ENCODE data around the gene CTTNBP2. TPM values are rescaled to one million over a fixed set of nuclear protein-coding genes. Genes with fewer than 3 reads are reported as not detected.

The CTTNBP2 gene
- total RNA-seq, 2 donors from 2014 or later = 5.2 to 6.5 TPM

DNA sequence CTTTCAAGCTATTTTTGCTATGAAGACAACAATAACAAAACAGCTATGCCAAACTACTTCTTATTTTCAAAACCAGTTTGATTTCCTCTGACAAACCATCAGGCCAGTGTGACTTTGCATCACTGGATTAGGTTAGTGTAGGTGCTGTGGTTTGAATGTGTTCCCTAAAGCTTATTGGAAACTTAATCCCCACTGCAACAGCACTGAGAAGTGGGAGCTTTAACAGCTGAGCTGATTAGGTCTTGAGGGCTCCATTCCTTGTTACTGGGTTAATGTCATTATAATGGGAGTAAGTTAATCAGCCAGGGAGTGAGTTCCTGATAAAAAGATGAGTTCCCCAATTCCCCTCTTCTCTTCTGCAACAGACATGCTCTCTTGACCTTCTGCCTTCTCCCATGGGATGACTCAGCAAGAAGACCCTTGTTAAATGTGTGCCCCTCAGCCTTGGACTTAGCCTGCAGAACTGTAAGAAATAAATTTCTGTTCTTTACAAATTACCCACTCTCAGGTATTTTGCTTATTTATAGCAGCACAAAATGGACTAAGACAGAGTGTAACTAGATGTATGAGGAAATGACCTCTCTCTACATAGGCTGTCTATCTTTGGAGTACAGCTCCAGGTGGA is 186.8 kb downstream of the CTTNBP2 start:
- Mint-ChIP-seq H3K27ac (peak overlapping the region; percentile 23), H3K9me3 (no peaks in the 10 kb centered on the region), H3K4me1 (peaks cover 46% of the 10 kb centered on the region), H3K36me3 (ENCODE audit: low read depth) (no peaks in the 10 kb centered on the region), H3K27me3 (ENCODE audit: insufficient read depth) (peaks cover 35% of the 10 kb centered on the region), H3K4me3 (no peak overlapping the region)
- H3K9ac ChIP-seq (ENCODE audit: extremely low read depth, low read length, poor library complexity, severe bottlenecking) = no peak overlapping the region
- H3K4me3 ChIP-seq (ENCODE audit: low read length) = no peak overlapping the region
- no peaks in the 10 kb centered on the region for H3K9me3 ChIP-seq (ENCODE audit: control insufficient read depth, low read length)
- DNase-seq = no peak
- no peak overlapping the region for H3K27ac ChIP-seq (ENCODE audit: low read depth, low read length)
- H3K36me3 ChIP-seq (ENCODE audit: control insufficient read depth, insufficient read depth, low read length) = no peaks in the 10 kb centered on the region
- peaks cover 34% of the 10 kb centered on the region for H3K27me3 ChIP-seq (ENCODE audit: control insufficient read depth, insufficient read depth, low read length, poor library complexity, severe bottlenecking)
- TF ChIP-seq, protein P1, sequence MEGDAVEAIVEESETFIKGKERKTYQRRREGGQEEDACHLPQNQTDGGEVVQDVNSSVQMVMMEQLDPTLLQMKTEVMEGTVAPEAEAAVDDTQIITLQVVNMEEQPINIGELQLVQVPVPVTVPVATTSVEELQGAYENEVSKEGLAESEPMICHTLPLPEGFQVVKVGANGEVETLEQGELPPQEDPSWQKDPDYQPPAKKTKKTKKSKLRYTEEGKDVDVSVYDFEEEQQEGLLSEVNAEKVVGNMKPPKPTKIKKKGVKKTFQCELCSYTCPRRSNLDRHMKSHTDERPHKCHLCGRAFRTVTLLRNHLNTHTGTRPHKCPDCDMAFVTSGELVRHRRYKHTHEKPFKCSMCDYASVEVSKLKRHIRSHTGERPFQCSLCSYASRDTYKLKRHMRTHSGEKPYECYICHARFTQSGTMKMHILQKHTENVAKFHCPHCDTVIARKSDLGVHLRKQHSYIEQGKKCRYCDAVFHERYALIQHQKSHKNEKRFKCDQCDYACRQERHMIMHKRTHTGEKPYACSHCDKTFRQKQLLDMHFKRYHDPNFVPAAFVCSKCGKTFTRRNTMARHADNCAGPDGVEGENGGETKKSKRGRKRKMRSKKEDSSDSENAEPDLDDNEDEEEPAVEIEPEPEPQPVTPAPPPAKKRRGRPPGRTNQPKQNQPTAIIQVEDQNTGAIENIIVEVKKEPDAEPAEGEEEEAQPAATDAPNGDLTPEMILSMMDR (conservative IDR thresholded peaks at IDR 0.05) = no peak
- H3K4me1 ChIP-seq (ENCODE audit: control insufficient read depth, insufficient read depth, low read length) = peaks cover 26% of the 10 kb centered on the region

DNA sequence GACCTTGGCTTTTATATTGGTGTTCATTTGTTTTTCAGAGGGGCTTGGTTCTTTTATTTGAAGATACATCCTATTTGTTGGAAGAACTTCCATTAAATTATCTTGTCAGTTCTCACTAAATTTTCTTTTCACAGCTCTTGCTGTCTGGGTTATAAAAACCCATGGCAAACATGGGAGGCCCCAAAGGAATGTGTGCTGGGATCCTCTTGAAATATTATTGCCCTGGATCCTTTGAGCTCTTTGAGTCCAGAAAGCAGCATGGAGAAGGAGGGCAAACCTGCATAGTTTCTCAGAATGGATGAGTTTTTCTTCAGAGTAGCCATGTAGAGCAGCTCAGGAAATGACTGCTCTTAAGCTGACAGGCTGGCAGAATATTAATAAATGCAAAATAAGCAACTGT is 187.4 kb downstream of the CTTNBP2 start:
- H3K9me3 Mint-ChIP-seq = no peaks in the 10 kb centered on the region
- peaks cover 32% of the 10 kb centered on the region for H3K27me3 Mint-ChIP-seq (ENCODE audit: insufficient read depth)
- no peaks in the 10 kb centered on the region for H3K36me3 Mint-ChIP-seq (ENCODE audit: low read depth)
- peaks cover 46% of the 10 kb centered on the region for H3K4me1 Mint-ChIP-seq
- no peaks in the 10 kb centered on the region for H3K36me3 ChIP-seq (ENCODE audit: control insufficient read depth, insufficient read depth, low read length)
- no peak overlapping the region for H3K27ac ChIP-seq (ENCODE audit: low read depth, low read length)
- no peak overlapping the region for H3K4me3 ChIP-seq (ENCODE audit: low read length)
- H3K27ac Mint-ChIP-seq = no peak overlapping the region
- no peak overlapping the region for H3K4me3 Mint-ChIP-seq
- peaks cover 26% of the 10 kb centered on the region for H3K4me1 ChIP-seq (ENCODE audit: control insufficient read depth, insufficient read depth, low read length)
- no peak overlapping the region for H3K9ac ChIP-seq (ENCODE audit: extremely low read depth, low read length, poor library complexity, severe bottlenecking)
- DNase-seq = no peak
- TF ChIP-seq, protein P1 (conservative IDR thresholded peaks at IDR 0.05) = no peak
- no peaks in the 10 kb centered on the region for H3K9me3 ChIP-seq (ENCODE audit: control insufficient read depth, low read length)
- H3K27me3 ChIP-seq (ENCODE audit: control insufficient read depth, insufficient read depth, low read length, poor library complexity, severe bottlenecking) = peaks cover 40% of the 10 kb centered on the region

DNA sequence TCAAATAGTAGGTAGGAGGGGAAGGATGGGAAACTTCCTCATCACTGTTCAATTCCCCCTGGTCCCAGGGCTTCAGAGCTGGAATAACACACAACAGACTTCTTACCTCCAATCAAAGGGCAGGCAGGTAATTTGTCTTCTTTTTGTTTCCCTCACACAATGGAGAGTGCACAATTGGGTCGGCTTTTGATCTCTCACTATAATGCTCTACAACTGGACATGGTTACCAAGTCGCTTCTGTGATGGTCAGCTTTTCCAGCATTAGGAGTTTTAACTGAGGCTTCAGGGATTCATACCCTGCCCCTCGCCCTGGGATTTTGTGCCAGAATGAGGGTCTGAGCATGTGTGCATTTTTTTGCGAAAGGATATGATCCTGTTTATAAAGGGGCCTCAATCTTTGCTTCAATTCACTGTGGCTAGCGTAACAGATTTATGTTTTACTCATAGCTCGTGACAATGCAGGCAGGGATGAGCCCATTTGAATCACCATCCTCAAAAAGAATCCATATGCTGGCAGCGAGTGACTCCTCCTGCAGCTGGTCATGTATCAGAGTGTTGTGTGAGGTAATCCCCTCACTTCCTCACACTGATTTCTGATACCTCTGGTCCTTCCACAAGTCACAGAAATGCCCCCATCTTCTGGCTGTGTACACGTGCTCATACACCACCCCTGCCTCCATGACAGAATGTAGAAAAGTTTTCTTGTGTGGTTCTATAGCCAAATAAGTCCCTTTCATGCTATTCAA is 189.6 kb downstream of the CTTNBP2 start:
- DNase-seq = no peak
- Histone ChIP-seq H3K9me3 (ENCODE audit: control insufficient read depth, low read length) (no peaks in the 10 kb centered on the region), H3K27ac (ENCODE audit: low read depth, low read length) (no peak overlapping the region), H3K4me3 (ENCODE audit: low read length) (no peak overlapping the region), H3K27me3 (ENCODE audit: control insufficient read depth, insufficient read depth, low read length, poor library complexity, severe bottlenecking) (peaks cover 46% of the 10 kb centered on the region), H3K4me1 (ENCODE audit: control insufficient read depth, insufficient read depth, low read length) (peaks cover 13% of the 10 kb centered on the region), H3K36me3 (ENCODE audit: control insufficient read depth, insufficient read depth, low read length) (no peaks in the 10 kb centered on the region), H3K9ac (ENCODE audit: extremely low read depth, low read length, poor library complexity, severe bottlenecking) (no peak overlapping the region)
- WGBS, 2 experiments (ENCODE audit: insufficient coverage in 1 of 2, insufficient read length in 1 of 2) = 89 to 100% methylated on average over 2 to 8 of the region's 8 CpGs
- H3K27me3 Mint-ChIP-seq (ENCODE audit: insufficient read depth) = peaks cover 32% of the 10 kb centered on the region
- H3K36me3 Mint-ChIP-seq (ENCODE audit: low read depth) = no peaks in the 10 kb centered on the region
- H3K9me3 Mint-ChIP-seq = no peaks in the 10 kb centered on the region
- H3K27ac Mint-ChIP-seq = no peak overlapping the region
- H3K4me3 Mint-ChIP-seq = no peak overlapping the region
- H3K4me1 Mint-ChIP-seq = peaks cover 31% of the 10 kb centered on the region
- TF ChIP-seq, protein P1 (conservative IDR thresholded peaks at IDR 0.05) = no peak
